Stimulated activated CD8-positive, alpha-beta memory T cell treated with anti-CD3 and anti-CD28 coated beads, Interleukin-4, amount 100 ng/mL, for 4 hours (primary cell): ENCODE results near the gene FGF14.

Source experiments
- DNase-seq, 2 donors: peaks; one replicate each; pipeline ENCODE4 v3.0.0-alpha.2; 2020; ENCODE audit warnings: low read depth in 2 of 2, low spot score in 1 of 2

The FGF14 gene

DNA sequence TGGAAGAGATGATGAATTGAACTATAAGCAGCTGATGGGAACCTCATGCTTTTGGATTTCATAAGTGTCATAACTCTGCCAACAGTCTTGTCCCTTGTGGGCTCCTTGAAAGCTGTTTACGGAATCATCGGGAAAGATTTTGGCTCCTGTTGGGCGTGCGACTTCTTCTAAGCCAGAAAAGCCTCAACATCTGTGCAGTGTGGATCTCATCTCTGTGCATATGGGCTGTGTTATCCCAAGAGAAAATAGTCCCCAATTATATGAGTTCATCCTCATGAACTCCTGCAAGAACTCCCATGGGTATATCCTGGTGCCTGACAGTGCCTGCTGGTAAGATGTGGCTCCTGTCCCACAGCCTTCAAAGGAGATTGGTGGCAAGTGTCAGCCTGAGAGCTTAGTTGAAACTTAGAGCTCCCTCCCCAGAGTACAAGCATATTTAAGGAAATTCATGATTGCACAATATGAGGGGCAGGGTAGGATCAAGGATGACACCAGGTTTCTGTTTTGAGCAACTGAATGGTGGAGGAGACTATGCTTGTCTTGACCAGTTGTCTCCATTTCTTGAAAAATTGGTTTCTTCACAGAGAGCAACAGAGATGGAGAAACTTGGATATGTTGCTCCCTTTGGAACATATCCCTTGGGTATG is 705.9 kb downstream of the FGF14 start:
- no peak for DNase-seq

DNA sequence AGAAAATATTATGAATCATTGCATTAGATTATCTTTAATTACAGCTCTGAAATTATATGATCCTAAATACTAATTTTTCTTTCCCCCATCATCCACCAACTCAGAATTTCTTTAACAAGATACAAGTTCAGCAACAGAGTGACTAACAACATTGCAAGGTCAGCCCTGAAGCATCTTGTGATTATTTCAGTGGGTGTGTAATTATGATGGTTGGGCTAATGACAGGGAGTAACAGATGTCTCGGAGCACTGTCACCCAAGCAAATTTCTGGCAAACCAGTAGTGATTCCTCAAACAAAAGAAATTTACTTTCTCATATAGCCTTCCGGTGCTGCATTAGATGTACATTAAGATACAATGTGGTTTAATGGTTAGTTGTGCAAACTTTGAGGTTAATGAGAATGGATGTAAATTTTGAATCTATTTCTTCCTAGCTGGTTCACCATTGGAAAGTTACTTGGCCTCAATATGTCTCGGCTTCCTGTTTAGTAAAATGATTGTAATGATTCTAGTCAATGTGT is 710.4 kb downstream of the FGF14 start:
- no peak for DNase-seq

DNA sequence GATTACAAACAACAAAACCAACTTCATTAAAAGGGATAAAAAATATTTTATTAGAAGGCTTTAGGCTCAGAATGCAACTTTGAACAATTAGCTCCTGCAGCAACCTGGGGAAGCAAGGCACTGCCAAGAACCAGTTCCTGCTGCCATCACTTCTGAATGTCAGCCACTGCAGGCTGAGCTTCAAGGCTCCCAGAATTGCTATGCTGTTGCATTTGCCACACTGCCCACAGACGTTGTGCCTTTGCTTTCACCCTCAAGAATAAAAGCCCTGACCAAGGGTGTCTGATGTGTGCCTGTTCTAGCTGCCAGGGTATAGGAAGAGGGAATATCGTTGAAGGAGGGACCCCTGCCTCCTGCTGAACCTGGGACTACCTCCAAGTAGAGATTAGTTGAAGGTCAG is 711.0 kb downstream of the FGF14 start:
- no peak for DNase-seq

DNA sequence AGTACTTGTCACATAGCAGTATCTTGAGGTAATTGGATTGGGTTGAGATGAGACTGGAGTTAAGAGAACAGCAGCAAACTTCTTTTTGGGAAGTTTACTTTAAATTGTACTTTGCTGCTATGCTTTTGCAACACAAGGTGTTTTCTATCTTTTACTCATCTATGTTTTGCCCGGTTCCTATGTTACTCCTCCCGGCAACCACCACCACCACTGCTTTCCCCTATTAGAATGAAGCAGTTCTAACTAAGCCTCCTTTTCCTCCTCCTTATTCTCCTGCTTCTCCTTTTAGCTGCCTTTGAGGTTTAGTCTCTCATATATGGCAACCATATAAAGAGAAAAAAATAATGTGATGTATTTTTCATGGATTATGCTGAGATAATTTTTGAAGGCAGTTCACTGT is 715.8 kb downstream of the FGF14 start:
- no peak for DNase-seq

DNA sequence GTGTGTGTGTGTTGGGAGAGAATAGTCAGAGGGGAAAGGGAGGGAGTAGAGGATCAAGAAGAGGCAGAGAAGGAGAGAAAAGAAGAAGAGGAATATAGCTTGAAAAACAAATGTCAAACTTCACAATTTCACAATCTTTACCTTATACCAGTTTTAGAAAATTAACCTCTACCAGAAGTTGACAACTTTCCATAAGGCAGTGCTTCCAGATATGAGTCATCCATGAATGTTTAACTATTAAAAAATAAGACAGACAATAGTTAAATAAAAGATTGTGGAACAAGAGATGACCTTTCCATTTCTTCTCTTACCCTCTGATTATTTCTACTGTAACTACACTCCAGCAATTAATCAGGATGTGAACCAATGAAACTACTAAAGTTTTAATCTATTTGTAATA is 720.0 kb downstream of the FGF14 start:
- no peak for DNase-seq

DNA sequence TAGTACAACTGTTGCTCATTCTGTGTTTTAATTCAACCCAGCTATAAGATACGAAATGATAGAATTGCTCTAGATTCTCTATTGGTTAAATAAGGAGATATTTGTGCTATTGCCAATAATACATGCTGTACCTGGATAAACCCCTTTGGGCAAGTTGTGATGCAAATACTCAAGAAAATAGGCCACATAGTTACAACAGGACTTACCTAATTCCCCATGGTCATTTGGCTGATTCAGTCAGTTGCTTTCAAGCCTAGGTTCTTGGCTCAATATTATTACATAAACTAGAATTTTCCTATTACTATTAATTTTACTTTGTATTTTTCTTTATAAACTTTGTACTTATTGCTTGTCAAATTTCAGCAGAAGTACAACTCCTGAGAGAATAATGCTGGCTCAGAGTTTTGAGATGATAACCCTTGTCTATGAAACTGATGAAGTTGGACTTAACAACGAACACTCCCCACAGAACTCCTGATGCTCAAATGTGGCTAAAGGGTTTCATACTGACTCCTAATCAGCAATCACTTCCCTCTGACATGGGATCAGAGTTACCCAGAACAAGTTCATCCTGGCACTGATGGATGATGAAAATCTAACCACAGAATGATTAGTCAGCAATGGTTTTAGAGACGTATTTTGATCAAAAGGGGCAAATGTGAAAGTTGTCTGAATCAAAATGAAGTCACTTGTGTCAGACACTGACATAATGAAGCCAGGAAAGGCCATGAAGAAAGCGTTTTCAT is 728.3 kb downstream of the FGF14 start:
- DNase-seq: no peak

DNA sequence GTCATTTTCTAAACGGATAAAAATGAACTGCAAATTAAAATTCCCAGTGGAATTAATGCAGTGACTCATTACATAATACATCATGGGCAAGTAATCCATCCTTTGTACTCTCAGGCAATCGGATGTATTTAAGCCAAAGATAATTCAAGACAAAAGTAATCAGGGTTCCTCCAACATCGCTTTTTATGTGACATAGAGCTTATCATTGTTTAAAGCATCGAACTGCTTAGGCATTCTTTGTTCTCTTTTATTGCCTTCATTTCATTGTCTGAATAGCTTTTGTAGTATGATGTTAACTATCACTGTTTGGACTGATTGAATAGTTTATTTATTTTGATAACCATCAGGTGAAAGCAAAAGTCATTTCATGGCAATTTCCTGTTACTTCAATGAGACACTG is 740.0 kb downstream of the FGF14 start:
- no peak for DNase-seq
